Inflammatory macrophage (primary cell): Measurements from ENCODE around the gene CLN3.
"Not testable (repeated sequence)": the region's sequence is repeated elsewhere in the genome, so short reads cannot be mapped to it uniquely, and the experiment has no call there.

Source experiments
- DNase-seq, 2 donors: peaks; one replicate each; pipeline ENCODE4 v3.0.0-alpha.2; 2020 to 2022

The CLN3 gene

GRCh38 chr16:28513484-28514181, 21.8 kb upstream of the CLN3 start:
- DNase-seq = no peak

DNA sequence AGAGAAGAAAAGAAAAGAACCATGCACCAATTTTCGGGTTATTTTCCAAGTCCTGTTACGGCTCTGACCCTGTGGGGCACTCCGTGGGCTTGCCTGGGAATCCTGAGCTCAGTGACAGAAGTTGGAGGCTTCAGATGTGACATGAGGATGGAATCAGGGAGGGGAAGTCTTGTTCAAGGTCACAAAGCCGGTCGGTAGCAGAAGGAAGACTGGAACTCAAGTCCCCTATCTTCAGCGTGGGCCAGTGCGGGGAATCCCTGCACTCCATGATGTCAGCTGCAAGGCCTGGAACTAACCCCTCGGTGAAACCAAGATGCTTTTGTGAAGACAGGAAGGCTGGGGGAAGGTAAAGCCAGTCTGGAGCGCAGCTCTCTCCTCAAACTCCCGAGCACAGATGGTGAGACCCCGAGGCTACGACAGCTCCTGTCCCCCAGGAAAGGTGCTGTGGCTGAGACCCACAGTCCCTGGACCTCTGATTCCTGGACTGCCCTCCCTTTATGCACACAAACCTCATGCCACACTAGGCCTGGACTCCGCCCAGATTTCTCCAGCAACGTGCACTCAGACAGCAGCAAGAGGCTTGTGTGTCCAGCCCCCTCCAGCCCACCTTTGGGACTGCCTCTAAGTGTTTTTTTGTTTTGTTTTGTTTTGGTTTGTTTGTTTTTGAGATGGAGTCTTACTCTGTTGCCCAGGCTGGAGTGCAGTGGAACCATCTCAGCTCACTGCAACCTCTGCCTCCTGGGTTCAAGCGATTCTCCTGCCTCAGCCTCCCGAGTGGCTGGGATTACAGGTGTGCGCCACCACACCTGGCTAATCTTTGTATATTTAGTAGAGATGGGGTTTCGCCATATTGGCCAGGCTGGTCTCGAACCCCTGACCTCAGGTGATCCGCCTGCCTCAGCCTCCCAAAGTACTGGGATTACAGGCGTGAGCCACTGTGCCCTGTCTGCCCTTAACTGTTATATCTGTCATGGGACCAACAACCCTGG, 20.2 kb upstream of the CLN3 start:
- DNase-seq = no peak

GRCh38 chr16:28511031-28511430, 19.2 kb upstream of the CLN3 start:
- no peak for DNase-seq

GRCh38 chr16:28505489-28506137, 13.7 kb upstream of the CLN3 start:
- peak in 1 of 2 donors; percentile 22 for DNase-seq

DNA sequence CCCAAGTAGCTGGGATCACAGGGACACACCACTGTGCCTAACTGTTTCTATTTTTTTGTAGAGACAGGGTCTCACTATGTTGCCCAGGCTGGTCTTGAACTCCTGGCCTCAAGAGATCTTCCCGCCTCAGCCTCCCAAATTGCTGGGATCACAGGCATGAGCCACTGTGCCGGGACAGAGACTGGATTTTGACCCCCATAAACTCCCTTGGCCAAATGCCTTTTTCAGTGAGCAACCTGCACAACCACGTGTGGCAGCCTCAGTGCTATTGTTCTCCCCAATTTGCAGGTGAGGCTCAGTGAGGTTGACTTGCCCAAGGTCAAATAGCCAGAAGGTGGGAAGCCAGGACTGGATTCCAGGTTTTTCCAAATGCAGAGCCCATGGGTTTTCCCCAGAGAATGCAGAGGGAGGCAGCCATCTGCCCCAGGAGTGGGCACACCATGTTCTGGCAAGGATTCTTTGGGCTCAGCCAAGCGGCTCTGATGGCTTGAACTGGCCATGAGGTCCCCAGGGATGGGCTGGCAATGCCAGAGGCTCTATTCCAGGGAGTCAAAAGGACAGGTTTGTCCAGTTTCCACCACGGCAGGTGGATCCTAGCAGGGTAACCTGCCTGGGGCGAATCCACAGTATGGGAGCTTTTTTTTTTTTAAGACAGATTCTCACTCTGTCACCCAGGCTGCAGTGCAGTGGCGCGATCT, 13.0 kb upstream of the CLN3 start:
- no peak for DNase-seq

GRCh38 chr16:28503470-28504259, 11.8 kb upstream of the CLN3 start:
- no peak for DNase-seq

- no peak for DNase-seq
These were observed 10.4 kb upstream of the CLN3 start for GRCh38 chr16:28502290-28502689.

- DNase-seq = no peak
These were observed 9.7 kb upstream of the CLN3 start for GRCh38 chr16:28501258-28502232.

GRCh38 chr16:28500476-28501180, 8.8 kb upstream of the CLN3 start:
- not testable (repeated sequence) for DNase-seq

GRCh38 chr16:28499854-28500253, 8.0 kb upstream of the CLN3 start:
- DNase-seq = no peak

DNA sequence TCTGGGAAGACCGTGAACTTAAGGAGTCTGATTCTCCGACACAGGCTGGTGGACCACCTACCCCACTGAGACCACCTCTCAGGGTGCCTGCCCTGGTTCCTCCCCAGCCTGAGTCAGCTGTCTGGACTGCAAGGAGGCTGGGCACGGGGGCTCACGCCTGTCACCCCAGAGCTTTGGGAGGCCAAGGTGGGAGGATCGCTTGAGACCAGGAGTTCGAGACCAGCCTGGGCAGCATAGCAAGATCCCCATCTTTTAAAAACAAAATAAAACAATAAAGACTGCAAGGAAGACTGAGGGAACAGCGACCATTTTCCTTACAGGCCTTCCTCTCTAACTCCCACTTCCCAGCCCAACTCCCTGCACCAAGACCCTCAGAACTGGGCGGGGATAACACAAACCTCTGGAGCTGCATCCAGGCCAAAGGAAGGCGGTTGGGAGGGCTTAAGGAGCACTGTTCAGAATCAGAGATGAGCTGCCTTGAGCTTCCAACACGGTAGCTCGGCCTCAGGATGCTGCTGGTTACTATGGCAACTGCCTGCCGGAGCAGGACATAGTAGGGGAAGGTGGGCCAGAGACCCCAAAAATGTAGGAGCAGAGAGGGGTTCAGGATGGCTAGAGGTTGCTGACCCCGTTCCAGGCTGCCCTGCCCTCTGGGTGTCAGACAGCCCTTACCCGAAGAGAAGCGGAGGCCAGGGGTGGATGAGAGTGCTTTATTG, 7.0 kb upstream of the CLN3 start:
- no peak for DNase-seq

- no peak for DNase-seq
These were observed 6.2 kb upstream of the CLN3 start for GRCh38 chr16:28497861-28498599.

GRCh38 chr16:28497386-28497785, 5.5 kb upstream of the CLN3 start:
- no peak for DNase-seq

DNA sequence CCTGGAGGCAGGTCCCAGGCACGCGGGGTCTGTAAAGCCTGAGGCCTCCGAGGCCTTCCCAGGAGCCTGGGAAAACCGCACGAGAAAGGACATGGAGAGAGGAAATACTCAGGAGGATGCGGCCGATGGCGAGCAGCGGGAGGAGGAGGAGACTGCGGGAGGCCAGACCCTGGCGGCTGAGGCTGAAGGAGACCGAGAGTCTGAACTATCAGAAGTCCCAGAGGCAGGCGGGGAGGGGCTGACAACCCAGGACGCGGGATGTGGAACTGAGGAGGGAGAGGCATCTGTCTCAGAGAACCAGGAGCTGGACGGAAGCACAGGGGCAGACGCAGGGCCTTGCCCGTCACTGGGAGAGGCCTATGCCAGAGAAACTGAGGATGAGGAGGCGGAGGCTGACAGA, 5.0 kb upstream of the CLN3 start:
- no peak for DNase-seq

GRCh38 chr16:28495795-28496749, 4.2 kb upstream of the CLN3 start:
- no peak for DNase-seq

- peak; percentile 21 to 42 for DNase-seq
These were observed 3.4 kb upstream of the CLN3 start for GRCh38 chr16:28495098-28495793.
